ENCODE results near the gene GNPTAB.
"Not testable (repeated sequence)": the region's sequence is repeated elsewhere in the genome, so short reads cannot be mapped to it uniquely, and the experiment has no call there.

Gene GNPTAB

GRCh38 chr12:101859664-101860607 lies 29.2 kb upstream of the GNPTAB start:
- H3K4me1 ChIP-seq (ENCODE audit: insufficient read depth, low read length), result peaks cover 14% of the 10 kb centered on the region
- TF ChIP-seq EZH2 (IDR thresholded peaks at IDR 0.05; ENCODE audit: borderline replicate concordance, low read depth, low read length, severe bottlenecking), result no peak
- TF ChIP-seq, protein P1, sequence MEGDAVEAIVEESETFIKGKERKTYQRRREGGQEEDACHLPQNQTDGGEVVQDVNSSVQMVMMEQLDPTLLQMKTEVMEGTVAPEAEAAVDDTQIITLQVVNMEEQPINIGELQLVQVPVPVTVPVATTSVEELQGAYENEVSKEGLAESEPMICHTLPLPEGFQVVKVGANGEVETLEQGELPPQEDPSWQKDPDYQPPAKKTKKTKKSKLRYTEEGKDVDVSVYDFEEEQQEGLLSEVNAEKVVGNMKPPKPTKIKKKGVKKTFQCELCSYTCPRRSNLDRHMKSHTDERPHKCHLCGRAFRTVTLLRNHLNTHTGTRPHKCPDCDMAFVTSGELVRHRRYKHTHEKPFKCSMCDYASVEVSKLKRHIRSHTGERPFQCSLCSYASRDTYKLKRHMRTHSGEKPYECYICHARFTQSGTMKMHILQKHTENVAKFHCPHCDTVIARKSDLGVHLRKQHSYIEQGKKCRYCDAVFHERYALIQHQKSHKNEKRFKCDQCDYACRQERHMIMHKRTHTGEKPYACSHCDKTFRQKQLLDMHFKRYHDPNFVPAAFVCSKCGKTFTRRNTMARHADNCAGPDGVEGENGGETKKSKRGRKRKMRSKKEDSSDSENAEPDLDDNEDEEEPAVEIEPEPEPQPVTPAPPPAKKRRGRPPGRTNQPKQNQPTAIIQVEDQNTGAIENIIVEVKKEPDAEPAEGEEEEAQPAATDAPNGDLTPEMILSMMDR (IDR thresholded peaks at IDR 0.05; ENCODE audit: borderline replicate concordance, extremely low read depth, low read length, poor library complexity, severe bottlenecking), result no peak

DNA sequence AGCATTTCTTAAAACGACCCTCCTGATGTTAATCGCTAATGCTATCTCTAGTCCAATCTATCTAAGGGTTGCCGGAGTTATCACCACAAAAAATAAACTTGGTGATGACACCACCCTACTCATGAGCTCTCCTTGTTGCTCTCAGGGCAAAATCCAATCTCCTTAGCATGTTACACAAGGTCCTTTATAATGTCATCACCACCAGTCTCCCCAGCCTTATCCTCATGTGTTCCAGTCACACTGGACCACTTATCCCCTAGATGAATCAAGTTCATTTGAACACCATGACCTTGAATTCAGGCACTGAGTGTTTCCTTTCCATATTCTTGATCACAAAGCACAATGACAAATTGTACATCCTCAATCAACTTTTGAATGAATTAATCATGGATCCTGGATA lies 27.6 kb upstream of the GNPTAB start:
- Histone ChIP-seq H3K4me2 (ENCODE audit: insufficient read depth, low read length) (no peak overlapping the region), H3K36me3 (ENCODE audit: insufficient read depth, low read length) (no peaks in the 10 kb centered on the region), H3K27ac (ENCODE audit: low read length) (no peak overlapping the region), H3K9ac (ENCODE audit: low read depth, low read length) (no peak overlapping the region), H3K4me3 (ENCODE audit: low read depth in 1 of 2, low read length in 2 of 2) (no peak overlapping the region), H3K27me3 (ENCODE audit: insufficient read depth, low read length, poor library complexity) (no peaks in the 10 kb centered on the region), H3K9me3 (ENCODE audit: insufficient read depth, low read length, severe bottlenecking) (no peaks in the 10 kb centered on the region), H3K79me2 (ENCODE audit: insufficient read depth, low read length) (no peaks in the 10 kb centered on the region), H2AFZ (ENCODE audit: low read depth, low read length) (no peak overlapping the region), H4K20me1 (ENCODE audit: insufficient read depth, low read length) (no peaks in the 10 kb centered on the region), H3K4me1 (ENCODE audit: insufficient read depth, low read length) (peaks cover 19% of the 10 kb centered on the region)
- no peak for DNase-seq
- ATAC-seq (ENCODE audit: insufficient read depth, low read depth), result no peak
- TF ChIP-seq, protein P1 (IDR thresholded peaks at IDR 0.05; ENCODE audit: borderline replicate concordance, extremely low read depth, low read length, poor library complexity, severe bottlenecking), result no peak
- no peak for TF ChIP-seq EZH2 (IDR thresholded peaks at IDR 0.05; ENCODE audit: borderline replicate concordance, low read depth, low read length, severe bottlenecking)

More at GRCh38 chr12:101859664-101860607, 29.2 kb upstream of the GNPTAB start:
- Histone ChIP-seq H3K9ac (ENCODE audit: low read depth, low read length) (no peak overlapping the region), H3K27ac (ENCODE audit: low read length) (no peak overlapping the region), H3K36me3 (ENCODE audit: insufficient read depth, low read length) (no peaks in the 10 kb centered on the region), H3K4me2 (ENCODE audit: insufficient read depth, low read length) (no peak overlapping the region), H3K79me2 (ENCODE audit: insufficient read depth, low read length) (no peaks in the 10 kb centered on the region), H4K20me1 (ENCODE audit: insufficient read depth, low read length) (no peaks in the 10 kb centered on the region), H2AFZ (ENCODE audit: low read depth, low read length) (no peak overlapping the region), H3K27me3 (ENCODE audit: insufficient read depth, low read length, poor library complexity) (no peaks in the 10 kb centered on the region), H3K4me3 (ENCODE audit: low read depth in 1 of 2, low read length in 2 of 2) (no peak overlapping the region), H3K9me3 (ENCODE audit: insufficient read depth, low read length, severe bottlenecking) (no peaks in the 10 kb centered on the region)
- ATAC-seq (ENCODE audit: insufficient read depth, low read depth) (no peak), DNase-seq (no peak)

DNA sequence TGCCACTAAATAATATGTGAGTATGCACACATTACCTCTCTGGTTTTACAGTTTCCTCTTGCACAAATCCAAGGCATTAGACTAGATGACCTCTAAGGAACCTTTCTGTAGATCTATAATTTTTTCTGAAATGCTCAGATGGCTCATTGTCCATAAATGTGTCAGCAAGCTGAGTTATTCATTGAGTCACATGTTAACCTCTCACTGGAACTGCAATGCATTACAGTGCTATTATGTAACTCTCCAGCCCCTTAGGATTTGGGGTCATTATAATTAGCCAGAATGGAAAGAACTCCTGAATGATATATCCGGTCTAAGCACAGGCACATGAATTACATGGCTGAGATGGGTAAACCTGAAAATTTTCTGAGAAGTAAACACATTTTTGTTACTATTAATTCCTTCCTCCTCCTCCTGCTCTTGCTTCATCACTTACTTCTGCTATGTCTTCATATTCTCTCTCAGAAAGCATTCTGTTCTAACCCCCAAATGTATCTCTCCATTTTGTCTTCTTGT lies 26.3 kb upstream of the GNPTAB start:
- H3K27me3 ChIP-seq (ENCODE audit: insufficient read depth, low read length, poor library complexity), result no peaks in the 10 kb centered on the region
- no peak overlapping the region for H3K9ac ChIP-seq (ENCODE audit: low read depth, low read length)
- no peaks in the 10 kb centered on the region for H4K20me1 ChIP-seq (ENCODE audit: insufficient read depth, low read length)
- peaks cover 19% of the 10 kb centered on the region for H3K4me1 ChIP-seq (ENCODE audit: insufficient read depth, low read length)
- no peak for TF ChIP-seq EZH2 (IDR thresholded peaks at IDR 0.05; ENCODE audit: borderline replicate concordance, low read depth, low read length, severe bottlenecking)
- TF ChIP-seq, protein P1 (IDR thresholded peaks at IDR 0.05; ENCODE audit: borderline replicate concordance, extremely low read depth, low read length, poor library complexity, severe bottlenecking), result no peak
- H2AFZ ChIP-seq (ENCODE audit: low read depth, low read length), result no peak overlapping the region
- H3K27ac ChIP-seq (ENCODE audit: low read length), result no peak overlapping the region
- H3K79me2 ChIP-seq (ENCODE audit: insufficient read depth, low read length), result no peaks in the 10 kb centered on the region
- H3K36me3 ChIP-seq (ENCODE audit: insufficient read depth, low read length), result no peaks in the 10 kb centered on the region
- no peak overlapping the region for H3K4me2 ChIP-seq (ENCODE audit: insufficient read depth, low read length)
- H3K4me3 ChIP-seq (ENCODE audit: low read depth in 1 of 2, low read length in 2 of 2), result no peak overlapping the region
- no peak for DNase-seq
- H3K9me3 ChIP-seq (ENCODE audit: insufficient read depth, low read length, severe bottlenecking), result no peaks in the 10 kb centered on the region
- no peak for ATAC-seq (ENCODE audit: insufficient read depth, low read depth)

DNA sequence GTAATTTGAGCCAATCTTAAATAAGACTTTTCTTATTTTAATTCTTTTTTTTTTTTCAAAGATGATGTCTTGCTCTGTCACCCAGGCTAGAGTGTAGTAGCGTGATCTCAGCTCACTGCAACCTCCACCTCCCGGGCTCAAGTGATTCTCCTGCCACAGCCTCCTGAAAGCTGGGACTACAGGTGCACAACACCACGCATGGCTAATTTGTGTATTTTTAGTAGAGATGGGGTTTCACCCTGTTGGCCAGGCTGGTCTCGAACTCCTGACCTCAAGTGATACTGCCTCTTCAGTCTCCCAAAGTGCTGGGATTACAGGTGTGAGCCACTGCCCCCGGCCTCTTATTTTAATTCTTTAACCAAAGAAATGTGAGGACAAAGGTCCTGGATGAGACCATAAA lies 25.9 kb upstream of the GNPTAB start:
- H3K79me2 ChIP-seq (ENCODE audit: insufficient read depth, low read length); H3K4me2 ChIP-seq (ENCODE audit: insufficient read depth, low read length); H3K27ac ChIP-seq (ENCODE audit: low read length); ATAC-seq (ENCODE audit: insufficient read depth, low read depth); H3K9me3 ChIP-seq (ENCODE audit: insufficient read depth, low read length, severe bottlenecking); H3K9ac ChIP-seq (ENCODE audit: low read depth, low read length); DNase-seq; H2AFZ ChIP-seq (ENCODE audit: low read depth, low read length); H3K27me3 ChIP-seq (ENCODE audit: insufficient read depth, low read length, poor library complexity); H4K20me1 ChIP-seq (ENCODE audit: insufficient read depth, low read length); H3K4me3 ChIP-seq (ENCODE audit: low read depth in 1 of 2, low read length in 2 of 2); H3K36me3 ChIP-seq (ENCODE audit: insufficient read depth, low read length): not testable (repeated sequence)
- H3K4me1 ChIP-seq (ENCODE audit: insufficient read depth, low read length), result peaks cover 19% of the 10 kb centered on the region
